NCI-H345 treated with DMSO at 0.1 percent for 48 hours (cell line): ENCODE data around the gene WNT8A.

Experiments
- DNase-seq: peaks from one replicate; lab custom pipeline; 2025; ENCODE audit not compliant: unreplicated experiment; lab: John Stamatoyannopoulos, UW

Gene WNT8A

GRCh38 chr5:138091685-138092084, 7.9 kb downstream of the WNT8A start:
- no peak for DNase-seq

- DNase-seq = no peak
These were observed 8.5 kb downstream of the WNT8A start for GRCh38 chr5:138092301-138092700.

- no peak for DNase-seq
These were observed 9.2 kb downstream of the WNT8A start for GRCh38 chr5:138093036-138093435.

GRCh38 chr5:138095100-138095907, 11.5 kb downstream of the WNT8A start:
- DNase-seq = no peak

GRCh38 chr5:138096363-138096762, 12.5 kb downstream of the WNT8A start:
- DNase-seq = no peak

GRCh38 chr5:138096997-138097828, 13.4 kb downstream of the WNT8A start:
- DNase-seq = no peak

GRCh38 chr5:138102454-138103318, 18.9 kb downstream of the WNT8A start:
- DNase-seq = no peak

- DNase-seq = no peak
These were observed 19.4 kb downstream of the WNT8A start for GRCh38 chr5:138103319-138103637.

- no peak for DNase-seq
These were observed 21.9 kb downstream of the WNT8A start for GRCh38 chr5:138105709-138106108.

- DNase-seq = no peak
These were observed 23.4 kb downstream of the WNT8A start for GRCh38 chr5:138107213-138107612.

GRCh38 chr5:138109463-138110265, 25.8 kb downstream of the WNT8A start:
- no peak for DNase-seq

- peak; percentile 61 for DNase-seq
These were observed 26.6 kb downstream of the WNT8A start for GRCh38 chr5:138110266-138110963.

GRCh38 chr5:138111181-138111580, 27.3 kb downstream of the WNT8A start:
- no peak for DNase-seq

GRCh38 chr5:138111937-138112336, 28.1 kb downstream of the WNT8A start:
- no peak for DNase-seq

GRCh38 chr5:138115254-138115653, 31.4 kb downstream of the WNT8A start:
- DNase-seq = no peak

GRCh38 chr5:138128334-138128733, 44.5 kb downstream of the WNT8A start:
- DNase-seq = no peak

GRCh38 chr5:138129347-138129746, 45.5 kb downstream of the WNT8A start:
- DNase-seq = no peak

GRCh38 chr5:138132543-138132942, 48.7 kb downstream of the WNT8A start:
- DNase-seq = no peak

GRCh38 chr5:138138949-138139780, 55.3 kb downstream of the WNT8A start, which contains the start of gene NME5:
NME5 (minus strand) TSS chr5:138139428; CDS start chr5:138138780, 648 bp downstream.
- DNase-seq = peak; percentile 74
